ENCODE results near the gene OR2T10. TPM values are rescaled to one million over a fixed set of nuclear protein-coding genes. Genes with fewer than 3 reads are reported as not detected.

OR2T10 gene
- total RNA-seq, 1 experiment from 2014 or later, result not detected

- intact Hi-C loops (cut with micrococcal nuclease; ENCODE audit: unreplicated experiment) (no loop called here), in situ Hi-C loops (cut with HindIII; ENCODE audit: low pct_unique_long_range_greater_than_20kb, low sequenced_read_pairs) (no loop called here)
- ATAC-seq (peak; percentile 84), DNase-seq (ENCODE audit: low read depth, low spot score) (peak; percentile 18)
- H3K4me3 ChIP-seq (ENCODE audit: low read depth in 2 of 2, low read length in 2 of 2), result no peak overlapping the region
- POLR2A ChIA-PET, result no interaction called here
- no peak overlapping the region for H3K27ac ChIP-seq (ENCODE audit: low read length)
- CTCF ChIA-PET, result no interaction called here
- TF ChIP-seq CTCF (IDR thresholded peaks at IDR 0.05), result peak; percentile 77
- no peak for TF ChIP-seq SIN3A (IDR thresholded peaks at IDR 0.05; ENCODE audit: borderline replicate concordance, insufficient read depth, low read depth, low read length)
- no TSS peak for BruUV-seq (replicated peaks)
- no peaks in the 10 kb centered on the region for H3K9me3 ChIP-seq (ENCODE audit: control insufficient read depth, insufficient read depth, low read depth, low read length)
- no peaks in the 10 kb centered on the region for H3K27me3 ChIP-seq (ENCODE audit: control insufficient read depth, insufficient read depth, low read length)
- H3K36me3 ChIP-seq (ENCODE audit: control insufficient read depth, insufficient read depth, low read length), result no peaks in the 10 kb centered on the region
- no peaks in the 10 kb centered on the region for H3K4me1 ChIP-seq (ENCODE audit: control insufficient read depth, insufficient read depth, low read length)
These were observed 21.4 kb upstream of the OR2T10 start for GRCh38 chr1:248618878-248619277.

GRCh38 chr1:248618119-248618518 is 20.6 kb upstream of the OR2T10 start:
- no peak overlapping the region for H3K27ac ChIP-seq (ENCODE audit: low read length)

More at GRCh38 chr1:248618119-248618518, 20.6 kb upstream of the OR2T10 start:
- H3K4me3 ChIP-seq (ENCODE audit: low read depth in 2 of 2, low read length in 2 of 2), result no peak overlapping the region
- no peaks in the 10 kb centered on the region for H3K36me3 ChIP-seq (ENCODE audit: control insufficient read depth, insufficient read depth, low read length)
- DNase-seq (ENCODE audit: low read depth, low spot score) (no peak), ATAC-seq (no peak)
- no peaks in the 10 kb centered on the region for H3K4me1 ChIP-seq (ENCODE audit: control insufficient read depth, insufficient read depth, low read length)
- TF ChIP-seq POLR2AphosphoS5 (IDR thresholded peaks at IDR 0.05; ENCODE audit: low read depth, low read length) (no peak), REST (IDR thresholded peaks at IDR 0.05; ENCODE audit: insufficient read depth in 1 of 2, low read depth in 2 of 2, low read length in 1 of 2) (no peak), TCF7L2 (IDR thresholded peaks at IDR 0.05; ENCODE audit: low read depth, low read length) (no peak), CTCF (IDR thresholded peaks at IDR 0.05) (no peak), SIN3A (IDR thresholded peaks at IDR 0.05; ENCODE audit: borderline replicate concordance, insufficient read depth, low read depth, low read length) (no peak)
- ChIA-PET CTCF (no interaction called here), POLR2A (no interaction called here)
- in situ Hi-C loops (cut with HindIII; ENCODE audit: low pct_unique_long_range_greater_than_20kb, low sequenced_read_pairs) (no loop called here), intact Hi-C loops (cut with micrococcal nuclease; ENCODE audit: unreplicated experiment) (no loop called here)
- no TSS peak for BruUV-seq (replicated peaks)
- H3K27me3 ChIP-seq (ENCODE audit: control insufficient read depth, insufficient read depth, low read length), result no peaks in the 10 kb centered on the region
- no peaks in the 10 kb centered on the region for H3K9me3 ChIP-seq (ENCODE audit: control insufficient read depth, insufficient read depth, low read depth, low read length)
